Measurements from ENCODE around the gene HMGN2. TPM values are rescaled to one million over a fixed set of nuclear protein-coding genes. Genes with fewer than 3 reads are reported as not detected.

Gene HMGN2
- total and polyA plus RNA-seq, 2 of the 13 experiments (the other 11 are each of a cell fraction or from before 2014, with no cell fraction given): 63.4 to 343 TPM

DNA sequence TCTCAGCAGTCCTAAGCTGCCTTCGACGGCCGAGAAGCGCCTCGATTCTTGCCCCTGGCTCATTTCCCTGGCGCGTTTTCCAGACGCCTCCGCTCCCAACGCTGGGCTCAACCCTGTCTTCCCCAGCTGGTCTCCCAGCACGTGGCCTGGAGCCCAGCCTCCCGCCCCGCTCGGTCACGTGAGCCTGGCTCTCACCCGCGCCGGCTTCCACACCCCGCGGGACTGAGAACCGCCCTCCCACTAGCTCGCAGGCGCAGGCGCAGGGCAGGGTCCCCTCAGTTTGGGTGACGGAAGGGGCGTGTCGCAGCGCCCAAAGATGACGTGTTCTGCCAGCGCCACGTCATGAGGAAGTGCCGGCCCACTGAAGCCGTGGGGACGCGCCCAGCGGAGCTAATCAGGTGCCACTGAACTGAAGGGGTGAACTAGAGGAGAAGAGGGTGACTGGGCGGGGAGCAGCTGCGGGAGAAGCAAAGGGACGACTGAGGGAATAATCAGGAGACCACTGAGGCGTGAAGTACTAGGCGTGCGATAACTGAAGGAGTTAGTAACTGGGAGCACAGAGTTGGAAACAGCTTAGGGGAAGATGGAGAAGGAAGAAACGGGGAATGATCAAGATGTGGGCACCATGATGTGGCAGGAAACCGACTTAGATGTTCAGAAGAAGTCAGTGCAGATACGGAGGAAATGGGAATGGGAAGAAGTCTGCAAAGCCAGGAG is 40.1 kb upstream of the HMGN2 start, which contains the start of gene DHDDS (continued):
- TF ChIP-seq, protein P1, sequence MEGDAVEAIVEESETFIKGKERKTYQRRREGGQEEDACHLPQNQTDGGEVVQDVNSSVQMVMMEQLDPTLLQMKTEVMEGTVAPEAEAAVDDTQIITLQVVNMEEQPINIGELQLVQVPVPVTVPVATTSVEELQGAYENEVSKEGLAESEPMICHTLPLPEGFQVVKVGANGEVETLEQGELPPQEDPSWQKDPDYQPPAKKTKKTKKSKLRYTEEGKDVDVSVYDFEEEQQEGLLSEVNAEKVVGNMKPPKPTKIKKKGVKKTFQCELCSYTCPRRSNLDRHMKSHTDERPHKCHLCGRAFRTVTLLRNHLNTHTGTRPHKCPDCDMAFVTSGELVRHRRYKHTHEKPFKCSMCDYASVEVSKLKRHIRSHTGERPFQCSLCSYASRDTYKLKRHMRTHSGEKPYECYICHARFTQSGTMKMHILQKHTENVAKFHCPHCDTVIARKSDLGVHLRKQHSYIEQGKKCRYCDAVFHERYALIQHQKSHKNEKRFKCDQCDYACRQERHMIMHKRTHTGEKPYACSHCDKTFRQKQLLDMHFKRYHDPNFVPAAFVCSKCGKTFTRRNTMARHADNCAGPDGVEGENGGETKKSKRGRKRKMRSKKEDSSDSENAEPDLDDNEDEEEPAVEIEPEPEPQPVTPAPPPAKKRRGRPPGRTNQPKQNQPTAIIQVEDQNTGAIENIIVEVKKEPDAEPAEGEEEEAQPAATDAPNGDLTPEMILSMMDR (CRISPR knock-in tag; IDR thresholded peaks at IDR 0.05): no peak
- TF ChIP-seq ZNF263 (CRISPR knock-in tag; IDR thresholded peaks at IDR 0.05): peak; percentile 59; the same call in 1 of the 2 replicates
- TF ChIP-seq RXRA (CRISPR knock-in tag; IDR thresholded peaks at IDR 0.05): peak; percentile 90
- TF ChIP-seq, protein P2, sequence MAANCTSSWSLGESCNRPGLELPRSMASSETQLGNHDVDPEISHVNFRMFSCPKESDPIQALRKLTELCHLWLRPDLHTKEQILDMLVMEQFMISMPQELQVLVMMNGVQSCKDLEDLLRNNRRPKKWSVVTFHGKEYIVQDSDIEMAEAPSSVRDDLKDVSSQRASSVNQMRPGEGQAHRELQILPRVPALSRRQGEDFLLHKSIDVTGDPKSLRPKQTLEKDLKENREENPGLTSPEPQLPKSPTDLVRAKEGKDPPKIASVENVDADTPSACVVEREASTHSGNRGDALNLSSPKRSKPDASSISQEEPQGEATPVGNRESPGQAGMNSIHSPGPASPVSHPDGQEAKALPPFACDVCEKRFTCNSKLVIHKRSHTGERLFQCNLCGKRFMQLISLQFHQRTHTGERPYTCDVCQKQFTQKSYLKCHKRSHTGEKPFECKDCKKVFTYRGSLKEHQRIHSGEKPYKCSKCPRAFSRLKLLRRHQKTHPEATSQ (CRISPR knock-in tag; IDR thresholded peaks at IDR 0.05; ENCODE audit: borderline replicate concordance): peak; percentile 96
- no peak for TF ChIP-seq CBX2 (IDR thresholded peaks at IDR 0.05; ENCODE audit: low read depth, low read length)
- TF ChIP-seq CBX2 (CRISPR knock-in tag; IDR thresholded peaks at IDR 0.05; ENCODE audit: low read depth): no peak; the same call in 1 of the 2 replicates
- TF ChIP-seq ATF7-NPFF (CRISPR knock-in tag; IDR thresholded peaks at IDR 0.05; ENCODE audit: low read depth): peak; percentile 99
- no peak for TF ChIP-seq STAG1 (CRISPR knock-in tag; IDR thresholded peaks at IDR 0.05)
- TF ChIP-seq RCOR2 (CRISPR knock-in tag; IDR thresholded peaks at IDR 0.05): peak; percentile 82
- TF ChIP-seq GFI1 (CRISPR knock-in tag; IDR thresholded peaks at IDR 0.05; ENCODE audit: borderline replicate concordance): peak; percentile 44; the same call in 1 of the 2 replicates
- peak; percentile 81 for TF ChIP-seq TEAD3 (CRISPR knock-in tag; optimal IDR thresholded peaks at IDR 0.05; ENCODE audit: borderline replicate concordance)
- TF ChIP-seq RFX1 (IDR thresholded peaks at IDR 0.05): no peak
- TF ChIP-seq, protein P3, sequence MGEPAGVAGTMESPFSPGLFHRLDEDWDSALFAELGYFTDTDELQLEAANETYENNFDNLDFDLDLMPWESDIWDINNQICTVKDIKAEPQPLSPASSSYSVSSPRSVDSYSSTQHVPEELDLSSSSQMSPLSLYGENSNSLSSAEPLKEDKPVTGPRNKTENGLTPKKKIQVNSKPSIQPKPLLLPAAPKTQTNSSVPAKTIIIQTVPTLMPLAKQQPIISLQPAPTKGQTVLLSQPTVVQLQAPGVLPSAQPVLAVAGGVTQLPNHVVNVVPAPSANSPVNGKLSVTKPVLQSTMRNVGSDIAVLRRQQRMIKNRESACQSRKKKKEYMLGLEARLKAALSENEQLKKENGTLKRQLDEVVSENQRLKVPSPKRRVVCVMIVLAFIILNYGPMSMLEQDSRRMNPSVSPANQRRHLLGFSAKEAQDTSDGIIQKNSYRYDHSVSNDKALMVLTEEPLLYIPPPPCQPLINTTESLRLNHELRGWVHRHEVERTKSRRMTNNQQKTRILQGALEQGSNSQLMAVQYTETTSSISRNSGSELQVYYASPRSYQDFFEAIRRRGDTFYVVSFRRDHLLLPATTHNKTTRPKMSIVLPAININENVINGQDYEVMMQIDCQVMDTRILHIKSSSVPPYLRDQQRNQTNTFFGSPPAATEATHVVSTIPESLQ (CRISPR knock-in tag; conservative IDR thresholded peaks at IDR 0.05): no peak
- TF ChIP-seq ZNF547 (CRISPR knock-in tag; IDR thresholded peaks at IDR 0.05): peak; percentile 99
- peak; percentile 49; the same call in 1 of the 2 replicates for TF ChIP-seq KDM1A (CRISPR knock-in tag; IDR thresholded peaks at IDR 0.05)
- TF ChIP-seq AGO2 (optimal IDR thresholded peaks at IDR 0.05; ENCODE audit: low read depth, low read length): no peak
- peak; percentile 64; the same call in 1 of the 2 replicates for TF ChIP-seq ZBTB8A (CRISPR knock-in tag; IDR thresholded peaks at IDR 0.05; ENCODE audit: borderline replicate concordance, low read depth)
- TF ChIP-seq ZNF556 (CRISPR knock-in tag; IDR thresholded peaks at IDR 0.05; ENCODE audit: borderline replicate concordance): peak; percentile 72; the same call in 1 of the 2 replicates
- TF ChIP-seq, protein P4, sequence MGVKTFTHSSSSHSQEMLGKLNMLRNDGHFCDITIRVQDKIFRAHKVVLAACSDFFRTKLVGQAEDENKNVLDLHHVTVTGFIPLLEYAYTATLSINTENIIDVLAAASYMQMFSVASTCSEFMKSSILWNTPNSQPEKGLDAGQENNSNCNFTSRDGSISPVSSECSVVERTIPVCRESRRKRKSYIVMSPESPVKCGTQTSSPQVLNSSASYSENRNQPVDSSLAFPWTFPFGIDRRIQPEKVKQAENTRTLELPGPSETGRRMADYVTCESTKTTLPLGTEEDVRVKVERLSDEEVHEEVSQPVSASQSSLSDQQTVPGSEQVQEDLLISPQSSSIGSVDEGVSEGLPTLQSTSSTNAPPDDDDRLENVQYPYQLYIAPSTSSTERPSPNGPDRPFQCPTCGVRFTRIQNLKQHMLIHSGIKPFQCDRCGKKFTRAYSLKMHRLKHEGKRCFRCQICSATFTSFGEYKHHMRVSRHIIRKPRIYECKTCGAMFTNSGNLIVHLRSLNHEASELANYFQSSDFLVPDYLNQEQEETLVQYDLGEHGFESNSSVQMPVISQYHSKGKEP (CRISPR knock-in tag; IDR thresholded peaks at IDR 0.05): peak; percentile 91; the same call in 1 of the 2 replicates
- TF ChIP-seq ESRRA (CRISPR knock-in tag; IDR thresholded peaks at IDR 0.05; ENCODE audit: low read depth): peak; percentile 84; the same call in 1 of the 2 replicates
- peak; percentile 73; the same call in 1 of the 2 replicates for TF ChIP-seq JDP2 (CRISPR knock-in tag; IDR thresholded peaks at IDR 0.05; ENCODE audit: borderline replicate concordance)
- TF ChIP-seq PHF21A (CRISPR knock-in tag; IDR thresholded peaks at IDR 0.05): peak; percentile 70
- peak; percentile 85; the same call in 1 of the 2 replicates for TF ChIP-seq RFXANK (CRISPR knock-in tag; IDR thresholded peaks at IDR 0.05)
- TF ChIP-seq, protein P5, sequence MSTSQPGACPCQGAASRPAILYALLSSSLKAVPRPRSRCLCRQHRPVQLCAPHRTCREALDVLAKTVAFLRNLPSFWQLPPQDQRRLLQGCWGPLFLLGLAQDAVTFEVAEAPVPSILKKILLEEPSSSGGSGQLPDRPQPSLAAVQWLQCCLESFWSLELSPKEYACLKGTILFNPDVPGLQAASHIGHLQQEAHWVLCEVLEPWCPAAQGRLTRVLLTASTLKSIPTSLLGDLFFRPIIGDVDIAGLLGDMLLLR (CRISPR knock-in tag; IDR thresholded peaks at IDR 0.05): peak; percentile 99

Measured in HepG2 (cell line).